Heart left ventricle (tissue), 16 donors: ENCODE measurements around the gene EGFL8. TPM values are rescaled to one million over a fixed set of nuclear protein-coding genes. Genes with fewer than 3 reads are reported as not detected.

ENCODE experiments used
- ATAC-seq, 4 donors: fragments of 200-7000 bp; cut with Tn5 transposase; one replicate each; pipeline ENCODE4 v1.9.1; 2020 to 2022; ENCODE audit warnings: moderate library complexity in 4 of 4, mild to moderate bottlenecking in 3 of 4, moderate number of reproducible peaks in 1 of 4
- DNase-seq, 5 donors: peaks; one replicate each; pipeline ENCODE4 v3.0.0-alpha.2; 2020
- H3K27ac ChIP-seq, 12 donors: fragments of 200-600 bp; sonication (generic) in 4 of 12; one replicate each; pipeline versions ENCODE4 v1.5.0 to v1.8.0; 2016 to 2022; ENCODE audit warnings: mild to moderate bottlenecking in 2 of 12
- H3K27me3 ChIP-seq, 9 donors: fragments of 200-600 bp; sonication (generic) in 2 of 9; one replicate each; pipeline versions ENCODE4 v1.5.1 to v1.8.0; 2016 to 2022; ENCODE audit warnings: mild to moderate bottlenecking in 3 of 9
- H3K36me3 ChIP-seq, 9 donors: fragments of 200-600 bp; sonication (generic) in 2 of 9; one replicate each; pipeline versions ENCODE4 v1.5.0 to v1.8.0; 2018 to 2022; ENCODE audit warnings: mild to moderate bottlenecking in 2 of 9
- H3K4me1 ChIP-seq, 12 donors: fragments of 200-600 bp; sonication (generic) in 4 of 12; one replicate each; pipeline versions ENCODE4 v1.5.0 to v1.8.0; 2016 to 2022; ENCODE audit warnings: mild to moderate bottlenecking in 3 of 12
- H3K4me3 ChIP-seq, 12 donors: fragments of 200-600 bp; sonication (generic) in 4 of 12; one replicate each; pipeline versions ENCODE4 v1.5.0 to v1.8.0; 2017 to 2022; ENCODE audit warnings: mild to moderate bottlenecking in 9 of 12, moderate library complexity in 4 of 12
- H3K9me3 ChIP-seq, 12 donors: fragments of 200-600 bp; sonication (generic) in 4 of 12; one replicate each; pipeline versions ENCODE4 v1.5.0 to v1.8.0; 2016 to 2022; ENCODE audit warnings: mild to moderate bottlenecking in 1 of 12
- POLR2A ChIP-seq, 2 donors: fragments of 450-650 bp; IDR thresholded peaks; one replicate each; pipeline ENCODE4 v1.6.1; 2017; ENCODE audit warnings: antibody characterized with exemption in 2 of 2, mild to moderate bottlenecking in 2 of 2, moderate library complexity in 2 of 2
- WGBS, 4 donors: extraction: QIAGEN DNeasy Blood & Tissue Kit in 2 of 4; methylation state at CpG; one replicate each; pipeline versions ENCODE4 v1.1.5 to v1.1.7; 2013 to 2018; 5-methylcytosine and 5-hydroxymethylcytosine counted together
- intact Hi-C, 10 donors: fragments of 100-400 bp; cut with DNase I; formaldehyde crosslinking; loops; one replicate each; pipeline versions ENCODE4 v1.11.1 to v1.14.2; 2022
- polyA plus RNA-seq, 2 donors: library from polyadenylated mRNA; stranded (reverse); fragments of 200-250 nt; gene quantifications; one replicate each; pipeline ENCODE4 v1.2.3, GENCODE V29; 2013
- total RNA-seq, 9 donors: library from RNA; depleted of rRNA in 2 of 9; stranded (reverse); fragments of >200 nt in 2 of 9; fragmentation: NEBNext Ultra II Directional in 3 of 9; extraction: Animal tissue kit (Norgen Biotek cat#: 25700) in 3 of 9; gene quantifications; one replicate each; pipeline versions ENCODE4 v1.1.0 to v1.2.4, GENCODE V29; 2016 to 2023
- TF ChIP-seq, protein P1 (sequence below), 12 donors: fragments of 200-600 bp; sonication (generic) in 4 of 12; IDR thresholded peaks; one replicate each; pipeline versions ENCODE4 v1.5.0 to v1.8.0; 2018 to 2022; ENCODE audit warnings: antibody characterized with exemption in 12 of 12, mild to moderate bottlenecking in 5 of 12
- donor health status: ischemic (EF 13 %, LVEDD 7.1; RV severe dilation, severe dysfunction).
- donor health status: healthy with polysubstance abuse.
- donor health status: DM: no; HTN: yes; CAD: no.
- donor health status: DM: no; HTN: no; CAD: no.
- donor health status: ischemic (EF 25% LVEDD 6.9; RV normal size, moderate dysfunction).
- donor health status: ischemic (EF 25% LVEDD 5.7; RV mildly dilated, moderate dysfunction).
- donor health status: healthy.
- donor health status: DM: yes; HTN: yes; CAD: no.
- donor health status: ischemic (EF 35%, LVEDD 5.7; RV mildly dilated, moderate dysfunction).
- donor health status: nonischemic (EF 11% LVEDD 7.7; RV severe dilation, severe dysfunction).
- donor health status: DM: yes; HTN: yes; CAD: no.
- donor health status: PGD.
- donor health status: ischemic (EF 29% LVEDD 5.4; RV normal size, mild dysfunction).
- donor health status: nonischemic (EF 23%, LVEDD 6.1; RV moderate dilation, normal function).

Gene EGFL8
- total and polyA plus RNA-seq, 11 donors: 2.4 to 11.2 (median 6.1) TPM

DNA sequence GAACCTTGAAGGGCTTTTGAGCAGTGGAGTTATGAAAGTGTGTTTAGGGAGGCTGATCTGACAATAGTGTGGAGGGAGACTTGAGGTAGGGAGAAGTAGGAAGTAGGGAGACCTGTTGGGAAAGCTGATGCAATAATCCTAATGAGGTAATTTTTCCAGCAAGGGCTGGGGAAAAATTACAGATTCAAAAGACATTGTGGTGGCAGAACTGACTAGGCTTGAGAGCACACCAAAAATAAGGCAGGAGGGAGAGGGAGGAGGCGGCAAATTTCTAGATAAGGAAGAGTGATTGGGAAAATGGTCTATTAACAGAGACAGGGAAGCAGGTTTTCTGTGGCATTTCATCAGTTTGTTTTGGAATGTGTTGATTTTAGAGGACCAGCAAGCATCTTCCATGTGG lies 18.1 kb upstream of the EGFL8 start:
- ATAC-seq: no peak
- Histone ChIP-seq H3K36me3 (peaks cover 0 to 5% (median 0%) of the 10 kb centered on the region in 9 donors), H3K27ac (no peak overlapping the region), H3K4me3 (no peak overlapping the region), H3K4me1 (peaks cover 0 to 8% (median under 1%) of the 10 kb centered on the region in 12 donors), H3K27me3 (peaks cover 0 to 34% (median 6%) of the 10 kb centered on the region in 9 donors), H3K9me3 (no peaks in the 10 kb centered on the region)
- no peak for DNase-seq
- TF ChIP-seq, protein P1, sequence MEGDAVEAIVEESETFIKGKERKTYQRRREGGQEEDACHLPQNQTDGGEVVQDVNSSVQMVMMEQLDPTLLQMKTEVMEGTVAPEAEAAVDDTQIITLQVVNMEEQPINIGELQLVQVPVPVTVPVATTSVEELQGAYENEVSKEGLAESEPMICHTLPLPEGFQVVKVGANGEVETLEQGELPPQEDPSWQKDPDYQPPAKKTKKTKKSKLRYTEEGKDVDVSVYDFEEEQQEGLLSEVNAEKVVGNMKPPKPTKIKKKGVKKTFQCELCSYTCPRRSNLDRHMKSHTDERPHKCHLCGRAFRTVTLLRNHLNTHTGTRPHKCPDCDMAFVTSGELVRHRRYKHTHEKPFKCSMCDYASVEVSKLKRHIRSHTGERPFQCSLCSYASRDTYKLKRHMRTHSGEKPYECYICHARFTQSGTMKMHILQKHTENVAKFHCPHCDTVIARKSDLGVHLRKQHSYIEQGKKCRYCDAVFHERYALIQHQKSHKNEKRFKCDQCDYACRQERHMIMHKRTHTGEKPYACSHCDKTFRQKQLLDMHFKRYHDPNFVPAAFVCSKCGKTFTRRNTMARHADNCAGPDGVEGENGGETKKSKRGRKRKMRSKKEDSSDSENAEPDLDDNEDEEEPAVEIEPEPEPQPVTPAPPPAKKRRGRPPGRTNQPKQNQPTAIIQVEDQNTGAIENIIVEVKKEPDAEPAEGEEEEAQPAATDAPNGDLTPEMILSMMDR (IDR thresholded peaks at IDR 0.05): no peak
- TF ChIP-seq POLR2A (IDR thresholded peaks at IDR 0.05): no peak
- WGBS, 4 donors: 54 to 88% (median 59%) methylated on average over 1 of the region's 1 CpG
- intact Hi-C loops: loop anchor here in 1 of 10 donors (2.0 kb wide), 1 partner anchor 13 kb away; no protein-coding TSS in a partner anchor

DNA sequence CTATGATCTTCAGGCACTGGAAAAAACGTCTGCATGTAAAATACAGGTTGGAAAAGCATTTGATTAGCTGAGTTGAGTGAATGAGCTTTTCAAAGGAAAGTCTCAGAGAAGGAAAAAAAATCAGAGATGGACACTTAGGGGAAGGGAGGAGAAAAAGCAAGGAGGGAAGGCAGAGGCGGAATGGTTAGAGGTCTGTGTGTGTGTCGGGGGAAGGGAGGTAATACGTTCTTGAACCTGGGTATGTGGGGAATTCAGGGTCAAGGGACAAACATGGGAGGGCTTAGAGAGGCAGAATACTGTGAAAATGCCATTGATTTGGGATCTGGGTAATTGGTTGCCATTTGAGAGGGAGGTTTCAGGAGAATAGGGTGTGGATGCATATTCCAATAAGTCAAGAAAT lies 17.7 kb upstream of the EGFL8 start:
- DNase-seq (no peak), ATAC-seq (no peak)
- TF ChIP-seq, protein P1 (IDR thresholded peaks at IDR 0.05): no peak
- TF ChIP-seq POLR2A (IDR thresholded peaks at IDR 0.05): no peak
- no peak overlapping the region for H3K4me3 ChIP-seq
- H3K36me3 ChIP-seq: peaks cover 0 to 5% (median 0%) of the 10 kb centered on the region in 9 donors
- no peak overlapping the region for H3K27ac ChIP-seq
- 29 to 39% (median 35%) methylated on average over 4 of the region's 4 CpGs for WGBS, 4 donors
- peaks cover 0 to 34% (median 6%) of the 10 kb centered on the region in 9 donors for H3K27me3 ChIP-seq
- no peaks in the 10 kb centered on the region for H3K9me3 ChIP-seq
- H3K4me1 ChIP-seq: peaks cover 0 to 12% (median 1%) of the 10 kb centered on the region in 12 donors
- intact Hi-C loops: loop anchor here in 1 of 10 donors (2.0 kb wide), 1 partner anchor 14 kb away; no protein-coding TSS in a partner anchor

DNA sequence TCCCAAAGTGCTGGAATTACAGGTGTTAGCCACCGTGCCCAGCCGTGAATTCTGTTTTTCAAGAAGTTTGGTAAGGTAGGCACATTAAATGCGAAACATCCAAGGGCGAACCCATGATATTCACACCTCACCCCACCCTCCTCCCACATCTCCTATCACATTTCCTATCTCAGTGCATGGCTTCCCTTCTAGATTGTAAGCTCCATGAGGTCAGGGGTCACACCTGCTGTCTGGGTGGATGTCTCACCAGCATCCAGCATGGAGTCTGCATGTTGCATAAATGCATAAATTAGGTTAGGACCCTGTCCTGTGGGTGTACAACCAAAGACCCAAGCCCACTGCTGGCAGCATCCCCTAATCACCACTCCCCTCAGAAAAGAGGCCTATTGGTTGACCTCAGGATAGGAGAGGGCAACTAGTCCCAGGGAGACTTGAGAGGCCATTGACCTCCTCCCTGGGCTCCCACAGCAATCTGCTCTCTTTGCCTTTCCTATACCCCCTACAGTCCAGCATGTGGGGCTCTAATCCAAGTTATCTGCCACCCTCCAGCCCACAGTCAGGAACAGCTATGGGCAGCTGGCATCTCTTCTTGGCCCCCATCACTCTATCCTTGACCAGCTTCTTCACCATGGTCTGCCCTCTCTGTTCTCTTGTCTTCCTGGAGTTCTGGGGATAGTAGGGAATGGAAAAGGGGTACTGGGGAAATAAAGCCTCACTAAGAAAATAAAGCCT lies 16.8 kb upstream of the EGFL8 start:
- intact Hi-C loops: loop anchor here in 1 of 10 donors (2.0 kb wide), 1 partner anchor 15 kb away; no protein-coding TSS in a partner anchor
- Histone ChIP-seq H3K36me3 (peaks cover 0 to 5% (median 0%) of the 10 kb centered on the region in 9 donors), H3K27me3 (peaks cover 0 to 40% (median 6%) of the 10 kb centered on the region in 9 donors), H3K4me3 (no peak overlapping the region), H3K4me1 (peaks cover 0 to 18% (median 8%) of the 10 kb centered on the region in 12 donors), H3K27ac (no peak overlapping the region), H3K9me3 (no peaks in the 10 kb centered on the region)
- WGBS, 4 donors: 87 to 98% (median 94%) methylated on average over 4 of the region's 4 CpGs
- TF ChIP-seq, protein P1 (IDR thresholded peaks at IDR 0.05): no peak
- ATAC-seq (no peak), DNase-seq (no peak)

DNA sequence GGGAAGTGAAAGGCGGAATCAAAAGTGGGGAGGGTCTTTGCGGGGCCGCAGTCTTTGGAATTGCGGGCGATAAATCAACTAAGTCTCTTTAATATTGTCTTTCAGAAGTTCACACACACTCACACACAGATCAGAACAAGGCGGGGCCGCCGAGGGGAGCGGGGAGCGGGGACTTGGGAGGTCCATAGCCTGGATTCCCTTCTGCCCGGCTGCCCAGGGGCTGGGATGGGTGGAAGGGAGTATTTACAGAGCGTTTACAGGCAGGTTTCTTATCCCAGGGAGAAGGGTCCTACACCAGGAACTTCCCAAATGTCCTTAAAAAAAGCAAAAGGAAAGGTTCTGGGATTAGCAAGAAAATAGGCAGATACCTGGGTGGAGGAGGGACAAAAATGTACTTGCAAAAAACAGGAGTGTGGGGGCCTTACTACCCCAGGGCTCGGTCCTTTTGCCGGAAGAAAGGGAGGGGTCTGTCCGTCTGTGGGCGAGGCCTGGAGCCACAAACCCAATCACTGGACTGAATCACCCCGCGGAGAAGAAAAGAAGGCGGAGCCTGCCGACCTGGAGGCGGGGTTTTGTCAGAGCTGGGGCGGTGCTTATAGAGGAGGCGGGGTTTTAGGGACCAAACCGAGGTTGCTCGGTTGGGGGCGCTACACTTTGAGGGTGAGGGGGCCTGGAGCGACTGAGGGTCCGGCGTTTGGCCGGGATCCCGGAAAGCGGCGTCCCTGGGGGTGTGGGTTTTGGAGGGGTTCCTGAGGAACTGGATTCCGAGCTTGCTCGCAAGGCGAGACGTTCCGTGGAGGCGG lies 15.9 kb upstream of the EGFL8 start:
- DNase-seq (peak in 4 of 5 donors; percentile 58 to 78 (median 62)), ATAC-seq (peak in 3 of 4 donors; percentile 41 to 64 (median 55))
- H3K4me1 ChIP-seq: peaks cover 0 to 28% (median 13%) of the 10 kb centered on the region in 12 donors
- 16 to 37% (median 31%) methylated on average over 39 of the region's 39 CpGs for WGBS, 4 donors
- H3K9me3 ChIP-seq: no peaks in the 10 kb centered on the region
- peaks cover 0 to 48% (median 6%) of the 10 kb centered on the region in 9 donors for H3K27me3 ChIP-seq
- H3K36me3 ChIP-seq: peaks cover 0 to 5% (median 0%) of the 10 kb centered on the region in 9 donors
- H3K27ac ChIP-seq: no peak overlapping the region
- peak overlapping the region in 9 of 12 donors; percentile 24 to 42 (median 34) for H3K4me3 ChIP-seq
- TF ChIP-seq POLR2A (IDR thresholded peaks at IDR 0.05): no peak
- TF ChIP-seq, protein P1 (IDR thresholded peaks at IDR 0.05): peak in 5 of 12 donors; percentile 8 to 16 (median 12)
- intact Hi-C loops: no loop called here
